Activated naive CD8-positive, alpha-beta T cell treated with anti-CD3 and anti-CD28 coated beads for 36 hours (primary cell): ENCODE measurements around the gene MED20. TPM values are rescaled to one million over a fixed set of nuclear protein-coding genes. Genes with fewer than 3 reads are reported as not detected.
A peak's percentile ranks its signal among the peaks of the same experiment; 100 is the strongest.

Source experiments
- DNase-seq: peaks from one replicate; pipeline ENCODE4 v3.0.0; 2021
- H3K27ac Mint-ChIP-seq: one replicate; pipeline ENCODE4 v1.8.0; 2022; ENCODE audit warnings: mild to moderate bottlenecking, moderate library complexity, mixed read lengths
- H3K27me3 Mint-ChIP-seq: one replicate; pipeline ENCODE4 v1.8.0; 2022; ENCODE audit warnings: mild to moderate bottlenecking, mixed read lengths
- H3K36me3 Mint-ChIP-seq: one replicate; pipeline ENCODE4 v1.8.0; 2021; ENCODE audit warnings: mild to moderate bottlenecking, mixed read lengths
- H3K4me1 Mint-ChIP-seq: one replicate; pipeline ENCODE4 v1.8.0; 2021; ENCODE audit warnings: mixed read lengths
- H3K4me3 Mint-ChIP-seq: one replicate; pipeline ENCODE4 v1.8.0; 2022; ENCODE audit warnings: mild to moderate bottlenecking, moderate library complexity, mixed read lengths
- H3K9me3 Mint-ChIP-seq: one replicate; pipeline ENCODE4 v1.8.0; 2022; ENCODE audit warnings: mixed read lengths
- total RNA-seq, 2 experiments: library from RNA; stranded (reverse); gene quantifications; one replicate each; pipeline ENCODE4 v1.2.3, GENCODE V29; 2021

MED20 gene
- total RNA-seq, 2 experiments from 2014 or later = 19.8 to 22.3 TPM

GRCh38 chr6:41935685-41936072 lies 14.7 kb upstream of the MED20 start:
- DNase-seq = no peak
- Mint-ChIP-seq H3K36me3 (peaks cover 74% of the 10 kb centered on the region), H3K4me1 (peaks cover 61% of the 10 kb centered on the region), H3K4me3 (peak overlapping the region; percentile 100), H3K27me3 (no peaks in the 10 kb centered on the region), H3K27ac (peak overlapping the region; percentile 96), H3K9me3 (no peaks in the 10 kb centered on the region)

GRCh38 chr6:41935193-41935574 lies 14.2 kb upstream of the MED20 start:
- no peaks in the 10 kb centered on the region for H3K27me3 Mint-ChIP-seq
- peak overlapping the region; percentile 96 for H3K27ac Mint-ChIP-seq
- H3K4me3 Mint-ChIP-seq = peak overlapping the region; percentile 100
- H3K4me1 Mint-ChIP-seq = peaks cover 61% of the 10 kb centered on the region
- DNase-seq = no peak
- peaks cover 69% of the 10 kb centered on the region for H3K36me3 Mint-ChIP-seq
- H3K9me3 Mint-ChIP-seq = no peaks in the 10 kb centered on the region

- H3K27ac Mint-ChIP-seq = peak overlapping the region; percentile 96
- peaks cover 62% of the 10 kb centered on the region for H3K4me1 Mint-ChIP-seq
- no peaks in the 10 kb centered on the region for H3K27me3 Mint-ChIP-seq
Measured at GRCh38 chr6:41934278-41935192, 13.6 kb upstream of the MED20 start.

GRCh38 chr6:41932378-41932777 lies 11.4 kb upstream of the MED20 start:
- Mint-ChIP-seq H3K9me3 (no peaks in the 10 kb centered on the region), H3K27ac (peak overlapping the region; percentile 14), H3K4me3 (no peak overlapping the region), H3K27me3 (no peaks in the 10 kb centered on the region), H3K36me3 (peaks cover 46% of the 10 kb centered on the region), H3K4me1 (peaks cover 48% of the 10 kb centered on the region)
- DNase-seq = no peak

More at GRCh38 chr6:41934278-41935192, 13.6 kb upstream of the MED20 start:
- no peaks in the 10 kb centered on the region for H3K9me3 Mint-ChIP-seq
- peak overlapping the region; percentile 9 for H3K4me3 Mint-ChIP-seq
- DNase-seq = no peak
- H3K36me3 Mint-ChIP-seq = peaks cover 63% of the 10 kb centered on the region

GRCh38 chr6:41931792-41932191 lies 10.9 kb upstream of the MED20 start:
- Mint-ChIP-seq H3K4me3 (no peak overlapping the region), H3K36me3 (peaks cover 41% of the 10 kb centered on the region), H3K27ac (peak overlapping the region; percentile 14), H3K27me3 (no peaks in the 10 kb centered on the region), H3K9me3 (no peaks in the 10 kb centered on the region), H3K4me1 (peaks cover 45% of the 10 kb centered on the region)
- DNase-seq = no peak

- peaks cover 33% of the 10 kb centered on the region for H3K4me1 Mint-ChIP-seq
- H3K9me3 Mint-ChIP-seq = no peaks in the 10 kb centered on the region
- peak overlapping the region; percentile 25 for H3K27ac Mint-ChIP-seq
- no peak overlapping the region for H3K4me3 Mint-ChIP-seq
- no peaks in the 10 kb centered on the region for H3K27me3 Mint-ChIP-seq
- DNase-seq = no peak
- peaks cover 34% of the 10 kb centered on the region for H3K36me3 Mint-ChIP-seq
Measured at GRCh38 chr6:41929924-41930323, 9.0 kb upstream of the MED20 start.

GRCh38 chr6:41927253-41927652 lies 6.3 kb upstream of the MED20 start:
- H3K4me1 Mint-ChIP-seq = peaks cover 37% of the 10 kb centered on the region
- no peak for DNase-seq
- H3K36me3 Mint-ChIP-seq = peaks cover 40% of the 10 kb centered on the region
- H3K27me3 Mint-ChIP-seq = no peaks in the 10 kb centered on the region
- H3K4me3 Mint-ChIP-seq = no peak overlapping the region
- H3K9me3 Mint-ChIP-seq = no peaks in the 10 kb centered on the region
- peak overlapping the region; percentile 43 for H3K27ac Mint-ChIP-seq

- Mint-ChIP-seq H3K27me3 (no peaks in the 10 kb centered on the region), H3K27ac (peak overlapping the region; percentile 99), H3K4me1 (peaks cover 42% of the 10 kb centered on the region), H3K36me3 (peaks cover 30% of the 10 kb centered on the region), H3K9me3 (no peaks in the 10 kb centered on the region), H3K4me3 (peak overlapping the region; percentile 98)
- DNase-seq = no peak
Measured at GRCh38 chr6:41922154-41922553, 1.2 kb upstream of the MED20 start.

GRCh38 chr6:41921712-41921998 lies 716 bp upstream of the MED20 start:
- Mint-ChIP-seq H3K4me3 (peak overlapping the region; percentile 98), H3K27me3 (no peaks in the 10 kb centered on the region), H3K27ac (peak overlapping the region; percentile 99), H3K9me3 (no peaks in the 10 kb centered on the region), H3K36me3 (peaks cover 30% of the 10 kb centered on the region), H3K4me1 (peaks cover 39% of the 10 kb centered on the region)
- no peak for DNase-seq

- no peak for DNase-seq
- Mint-ChIP-seq H3K27ac (peak overlapping the region; percentile 62), H3K36me3 (peaks cover 9% of the 10 kb centered on the region), H3K27me3 (no peaks in the 10 kb centered on the region), H3K4me1 (peaks cover 24% of the 10 kb centered on the region), H3K9me3 (no peaks in the 10 kb centered on the region), H3K4me3 (no peak overlapping the region)
Measured at GRCh38 chr6:41917528-41917927, 3.4 kb downstream of the MED20 start.

GRCh38 chr6:41914869-41915530 lies 5.9 kb downstream of the MED20 start:
- no peaks in the 10 kb centered on the region for H3K27me3 Mint-ChIP-seq
- no peak overlapping the region for H3K4me3 Mint-ChIP-seq
- H3K36me3 Mint-ChIP-seq = peaks cover 3% of the 10 kb centered on the region
- H3K4me1 Mint-ChIP-seq = peaks cover 18% of the 10 kb centered on the region
- H3K27ac Mint-ChIP-seq = no peak overlapping the region
- no peaks in the 10 kb centered on the region for H3K9me3 Mint-ChIP-seq
- no peak for DNase-seq

GRCh38 chr6:41914343-41914742 lies 6.6 kb downstream of the MED20 start:
- no peak overlapping the region for H3K27ac Mint-ChIP-seq
- H3K4me3 Mint-ChIP-seq = no peak overlapping the region
- no peaks in the 10 kb centered on the region for H3K27me3 Mint-ChIP-seq
- H3K36me3 Mint-ChIP-seq = peaks cover 3% of the 10 kb centered on the region
- peaks cover 16% of the 10 kb centered on the region for H3K4me1 Mint-ChIP-seq
- DNase-seq = no peak
- no peaks in the 10 kb centered on the region for H3K9me3 Mint-ChIP-seq

- DNase-seq = no peak
- no peak overlapping the region for H3K4me3 Mint-ChIP-seq
- H3K36me3 Mint-ChIP-seq = peaks cover 4% of the 10 kb centered on the region
- no peak overlapping the region for H3K27ac Mint-ChIP-seq
- no peaks in the 10 kb centered on the region for H3K9me3 Mint-ChIP-seq
- H3K4me1 Mint-ChIP-seq = peaks cover 7% of the 10 kb centered on the region
- no peaks in the 10 kb centered on the region for H3K27me3 Mint-ChIP-seq
Measured at GRCh38 chr6:41909727-41910126, 11.2 kb downstream of the MED20 start.

- no peaks in the 10 kb centered on the region for H3K9me3 Mint-ChIP-seq
- no peak overlapping the region for H3K4me3 Mint-ChIP-seq
- H3K27me3 Mint-ChIP-seq = no peaks in the 10 kb centered on the region
- peaks cover 9% of the 10 kb centered on the region for H3K4me1 Mint-ChIP-seq
- H3K36me3 Mint-ChIP-seq = peaks cover 1% of the 10 kb centered on the region
- no peak overlapping the region for H3K27ac Mint-ChIP-seq
- DNase-seq = peak; percentile 44
Measured at GRCh38 chr6:41901882-41902519, 18.9 kb downstream of the MED20 start.

- Mint-ChIP-seq H3K4me3 (no peak overlapping the region), H3K27me3 (no peaks in the 10 kb centered on the region), H3K27ac (no peak overlapping the region), H3K36me3 (no peaks in the 10 kb centered on the region), H3K4me1 (peaks cover 16% of the 10 kb centered on the region), H3K9me3 (no peaks in the 10 kb centered on the region)
- no peak for DNase-seq
Measured at GRCh38 chr6:41900861-41901260, 20.1 kb downstream of the MED20 start.
